Left colon (tissue), 2 donors: ENCODE data around the gene LRRC74A. TPM values are rescaled to one million over a fixed set of nuclear protein-coding genes. Genes with fewer than 3 reads are reported as not detected.

Experiments
- ATAC-seq: fragments of 200-7000 bp; cut with Tn5 transposase; one replicate; pipeline ENCODE4 v1.9.1; 2020; ENCODE audit warnings: mild to moderate bottlenecking, moderate library complexity
- DNase-seq, 2 donors: peaks; one replicate each; pipeline ENCODE4 v3.0.0-alpha.2; 2020
- intact Hi-C, 2 donors: fragments of 100-400 bp; cut with DNase I in 1 of 2; cut with micrococcal nuclease in 1 of 2; formaldehyde crosslinking; loops; one replicate each; pipeline versions ENCODE4 v1.11.2 to v1.14.0; 2022; cut with DNase I, micrococcal nuclease
- total RNA-seq, 2 donors: library from RNA; stranded (reverse); fragmentation: NEBNext Ultra II Directional; extraction: Animal tissue kit (Norgen Biotek cat#: 25700); gene quantifications; one replicate each; pipeline ENCODE4 v1.2.1, GENCODE V29; 2021
- donor health status: DM: no; HTN: no; CAD: no.
- donor health status: DM: yes; HTN: yes; CAD: no.

Gene LRRC74A
- total RNA-seq, 2 donors from 2014 or later, result not detected

- no peak for DNase-seq
- no peak for ATAC-seq
- intact Hi-C loops, result no loop called here
Measured at GRCh38 chr14:76806446-76806845, 19.8 kb upstream of the LRRC74A start.

GRCh38 chr14:76808011-76808410 is 18.2 kb upstream of the LRRC74A start:
- DNase-seq, result no peak
- intact Hi-C loops, result no loop called here
- ATAC-seq, result no peak

DNA sequence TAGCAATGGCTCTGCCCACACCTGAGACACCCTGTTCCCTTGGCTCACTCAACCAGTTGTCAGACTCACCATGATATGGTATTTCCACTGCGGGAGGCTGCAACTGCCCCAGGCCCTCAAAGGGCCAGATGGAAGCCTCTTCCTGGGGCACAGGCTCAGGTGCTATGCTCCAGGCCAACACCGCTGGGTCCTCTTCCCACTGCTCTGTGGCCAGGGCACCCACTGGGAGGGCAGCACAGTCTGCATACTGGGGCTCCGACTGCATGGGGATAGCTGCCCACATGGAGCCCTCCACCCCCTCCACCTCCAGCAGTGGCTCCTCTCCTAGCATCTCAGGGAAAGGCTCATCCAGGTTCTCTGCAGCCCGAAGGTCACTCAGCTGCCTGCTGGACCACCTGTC is 17.2 kb upstream of the LRRC74A start:
- no peak for DNase-seq
- ATAC-seq, result no peak
- intact Hi-C loops, result no loop called here

DNA sequence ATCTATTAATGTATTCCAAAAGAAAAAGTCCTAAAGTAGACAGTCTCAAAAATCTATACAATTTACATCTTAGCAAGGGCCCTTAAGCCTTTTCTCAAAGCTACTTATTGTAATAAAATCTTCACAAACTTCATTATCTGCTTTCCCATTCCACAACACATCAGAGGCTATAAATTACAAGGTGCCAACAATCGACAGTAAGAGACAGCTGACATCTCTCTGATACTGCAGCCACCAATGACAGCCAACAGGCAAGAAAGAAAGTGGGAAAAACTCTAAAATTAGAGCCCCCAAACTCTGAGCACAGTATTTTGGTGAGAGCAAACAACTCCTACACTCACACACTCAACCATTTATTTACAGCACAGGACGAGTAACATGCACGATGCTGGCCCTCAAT is 15.7 kb upstream of the LRRC74A start:
- intact Hi-C loops, result no loop called here

GRCh38 chr14:76810953-76811400 is 15.2 kb upstream of the LRRC74A start:
- no peak for DNase-seq
- ATAC-seq, result peak; percentile 20
- intact Hi-C loops, result no loop called here

More for the DNA sequence above, 15.7 kb upstream of the LRRC74A start:
- DNase-seq (no peak), ATAC-seq (no peak)

- DNase-seq (no peak), ATAC-seq (no peak)
- intact Hi-C loops, result no loop called here
Measured at GRCh38 chr14:76811561-76811960, 14.6 kb upstream of the LRRC74A start.

DNA sequence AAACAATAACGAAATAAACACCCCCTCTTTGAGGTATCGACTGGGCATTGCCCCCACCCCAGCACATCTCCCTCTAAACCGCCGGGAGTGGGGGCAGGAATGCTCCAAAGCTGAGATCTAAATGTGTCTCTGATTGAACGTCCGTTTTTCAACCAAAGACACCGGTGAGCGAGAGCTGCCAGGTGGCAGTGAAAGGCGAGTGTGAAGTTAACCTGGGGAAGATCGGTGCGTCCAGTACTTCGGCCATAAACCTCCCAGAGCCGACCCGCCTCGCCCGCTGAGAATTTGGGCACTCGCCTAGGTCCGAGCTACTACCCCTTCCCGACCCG is 14.2 kb upstream of the LRRC74A start:
- peak; percentile 33 for ATAC-seq
- no peak for DNase-seq
- intact Hi-C loops, result no loop called here

DNA sequence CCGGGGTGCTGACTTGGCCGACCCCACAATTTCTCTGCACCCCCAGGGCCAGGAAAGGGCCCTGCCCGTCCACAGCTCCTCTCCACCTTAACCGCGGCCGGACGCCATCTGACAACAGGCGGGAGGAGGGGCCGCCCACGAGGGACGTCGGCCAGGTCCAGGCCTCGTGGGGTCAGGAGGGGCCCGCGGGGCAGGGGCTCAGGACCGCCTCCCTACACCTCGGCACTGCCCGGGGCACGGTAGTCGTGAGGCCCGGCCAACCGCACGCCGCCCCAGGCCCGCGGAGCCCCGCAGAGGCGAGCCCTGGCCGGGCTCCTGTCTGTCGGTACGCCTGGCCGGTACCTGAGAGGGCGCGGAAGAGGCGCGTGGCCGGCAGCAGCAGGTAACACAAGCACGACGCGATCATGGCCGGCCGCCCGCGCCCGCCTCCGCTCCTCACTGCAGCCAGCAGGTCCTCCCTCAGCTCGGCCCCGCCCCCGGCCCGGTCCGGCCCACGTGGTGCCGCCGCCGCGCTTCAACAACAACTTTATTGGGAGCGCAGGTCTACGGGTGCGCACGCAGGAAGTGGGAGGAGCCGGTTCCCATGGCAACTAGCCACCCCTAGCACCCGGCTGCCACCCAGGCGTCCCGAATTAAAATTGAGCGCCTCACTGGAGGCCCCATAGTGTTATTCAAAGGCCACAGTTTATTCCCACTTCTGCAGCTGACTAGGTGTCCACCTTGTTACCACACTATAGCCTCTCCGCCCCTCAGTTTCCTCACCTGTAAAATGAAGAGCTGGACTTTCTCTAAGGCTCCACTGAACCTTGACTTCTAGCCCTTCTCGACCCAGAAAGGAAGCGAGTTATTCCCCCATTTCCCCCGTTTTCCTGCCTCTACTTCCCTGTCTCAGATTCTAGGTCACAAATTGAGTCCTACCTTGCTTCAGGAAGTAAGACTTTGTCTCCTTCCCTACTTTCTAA is 13.5 kb upstream of the LRRC74A start, which contains the start of gene ANGEL1:
Gene ANGEL1, minus strand, starts transcription at position 461 of the 962 bp plus-strand sequence. Its CDS starts 55 bp downstream, at position 406.
- ATAC-seq (peak; percentile 92), DNase-seq (peak; percentile 95 to 99)
- intact Hi-C loops, result no loop called here

DNA sequence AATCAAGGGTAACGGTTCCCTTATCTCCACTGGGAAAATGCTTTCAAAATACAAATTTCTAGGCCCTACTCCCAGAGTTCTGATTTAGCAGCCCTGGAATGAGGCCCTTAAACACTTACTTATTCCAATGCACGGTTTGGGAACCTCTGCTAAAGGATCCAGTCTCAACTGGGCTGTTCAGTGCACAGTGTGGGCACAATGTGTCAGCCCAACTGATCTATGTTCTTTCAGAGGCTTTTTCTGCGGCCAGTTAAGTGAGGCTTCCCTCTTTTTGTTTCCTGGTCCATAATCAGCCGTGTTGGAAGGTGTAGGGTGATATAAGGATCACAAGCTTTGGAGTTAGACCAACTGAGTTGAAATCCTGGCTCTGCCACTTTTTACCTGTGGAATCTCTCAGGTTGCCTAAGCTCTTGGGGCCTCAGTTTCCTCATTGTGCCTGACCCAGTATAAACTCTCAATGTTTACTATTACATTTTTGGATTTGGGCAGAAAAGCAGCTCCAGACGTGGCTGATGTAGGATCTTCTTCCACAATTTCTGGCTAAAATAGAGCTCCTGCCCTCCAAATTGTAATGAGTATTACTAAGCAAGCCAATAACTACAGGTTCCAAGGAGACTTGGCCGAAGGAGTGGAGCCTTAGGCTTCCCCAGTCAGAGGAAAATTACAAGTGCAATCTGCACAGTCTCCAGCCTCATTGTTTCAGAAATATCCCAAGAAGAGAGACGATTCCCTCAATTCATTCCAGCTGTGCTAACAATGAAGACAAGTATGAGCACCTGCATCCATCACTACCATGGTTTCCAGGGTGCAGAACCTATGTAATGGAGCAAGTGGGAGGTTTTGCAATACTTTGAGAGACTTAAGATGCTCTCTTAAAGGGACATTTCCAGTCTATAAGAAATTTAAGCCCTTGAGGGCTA is 11.2 kb upstream of the LRRC74A start:
- no peak for DNase-seq
- no peak for ATAC-seq
- intact Hi-C loops, result no loop called here

DNA sequence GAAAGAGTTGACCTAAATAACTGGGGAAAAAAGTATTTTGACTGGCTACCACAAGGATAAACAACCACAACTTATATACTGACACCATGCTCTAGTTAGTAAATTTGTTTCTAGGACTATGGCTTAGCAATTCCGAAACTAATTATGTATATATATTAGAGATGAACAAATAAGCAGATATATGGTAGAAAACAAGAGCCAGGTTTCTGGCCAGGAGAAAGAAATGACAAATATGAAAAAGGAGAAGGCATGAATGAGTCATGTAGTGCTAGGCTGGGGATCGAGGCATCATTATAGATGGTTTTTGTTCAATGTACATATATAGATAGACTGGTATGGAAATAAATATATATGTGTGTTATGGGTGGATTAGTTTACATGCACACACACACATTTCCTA is 5.5 kb upstream of the LRRC74A start:
- ATAC-seq (no peak), DNase-seq (no peak)
- intact Hi-C loops, result no loop called here

GRCh38 chr14:76827696-76828296 is 1.6 kb downstream of the LRRC74A start:
- intact Hi-C loops, result no loop called here
- DNase-seq (peak in 1 of 2 donors; percentile 23), ATAC-seq (peak; percentile 76)

DNA sequence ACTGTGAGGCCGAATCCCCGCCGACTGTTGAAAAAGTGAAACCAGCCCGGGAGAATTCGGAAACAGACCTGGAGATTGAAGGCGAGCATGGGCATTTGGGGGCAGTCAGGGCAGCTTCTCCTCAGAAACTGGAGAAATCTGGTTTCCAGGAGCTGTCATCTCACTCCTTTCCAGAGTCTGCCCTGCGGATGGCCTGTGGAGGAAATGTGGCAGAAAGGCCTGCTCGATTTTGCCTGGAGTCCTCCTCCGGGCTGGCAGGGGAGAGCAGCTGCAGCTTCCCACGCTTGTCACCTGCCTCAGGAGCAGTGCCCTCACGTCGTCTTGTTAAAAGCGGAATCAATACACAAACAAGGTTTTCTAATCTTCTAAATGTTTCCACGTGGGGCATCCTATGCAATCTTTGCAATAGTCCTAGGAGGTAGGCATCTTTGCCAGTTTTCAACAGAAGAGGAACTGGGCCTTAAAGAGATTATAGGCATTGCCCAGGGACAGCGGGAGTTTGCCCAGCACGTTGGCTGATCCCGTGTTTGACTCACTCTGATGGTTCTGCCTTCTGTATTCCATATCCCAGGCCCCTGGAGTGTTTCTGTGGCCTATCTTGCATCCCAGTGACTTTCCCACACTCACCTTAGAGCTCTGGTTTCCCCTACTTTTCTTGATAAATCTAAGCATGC is 2.3 kb downstream of the LRRC74A start:
- intact Hi-C loops, result no loop called here
- ATAC-seq, result no peak
- DNase-seq, result no peak

GRCh38 chr14:76829013-76829365 is 2.8 kb downstream of the LRRC74A start:
- no peak for DNase-seq
- ATAC-seq, result no peak
- intact Hi-C loops, result no loop called here

DNA sequence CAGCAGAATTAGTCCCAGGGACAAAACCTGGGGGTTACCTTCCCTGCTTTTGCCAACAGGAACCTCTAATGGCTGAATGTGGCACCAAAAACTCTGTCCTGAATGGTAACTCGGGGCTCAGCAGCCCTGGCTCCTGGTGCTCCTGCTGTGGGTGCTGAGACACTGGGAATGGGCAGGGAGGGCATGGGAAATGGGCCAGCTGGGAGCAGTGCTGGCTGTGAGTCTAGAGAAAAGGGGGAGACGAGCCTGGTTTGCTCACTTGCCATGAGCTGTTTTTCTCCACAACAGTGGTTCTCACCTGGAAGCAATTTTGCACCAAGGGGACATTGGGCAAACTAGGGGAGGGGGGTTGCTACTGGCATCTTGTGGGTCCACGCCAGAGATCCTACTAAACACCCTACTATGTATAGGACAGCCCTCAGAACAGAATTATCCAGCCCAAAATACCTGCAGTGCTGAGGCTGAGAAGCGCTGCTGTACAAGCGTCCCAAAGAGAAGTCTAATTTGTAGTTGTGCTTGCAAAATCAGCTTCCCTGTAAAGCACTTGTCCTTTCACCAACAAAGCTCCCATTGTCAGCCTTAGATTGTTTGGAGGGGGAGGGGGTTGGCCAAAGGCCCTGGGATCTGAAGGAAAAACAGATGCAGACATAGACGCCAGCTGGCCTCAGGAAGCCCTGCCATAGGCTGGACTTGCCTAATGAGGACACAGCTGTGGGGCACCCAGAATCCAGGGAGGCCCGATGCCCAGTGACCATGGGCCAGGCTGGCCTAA is 3.6 kb downstream of the LRRC74A start:
- intact Hi-C loops, result no loop called here
- DNase-seq (peak in 1 of 2 donors; percentile 36), ATAC-seq (peak; percentile 31)

DNA sequence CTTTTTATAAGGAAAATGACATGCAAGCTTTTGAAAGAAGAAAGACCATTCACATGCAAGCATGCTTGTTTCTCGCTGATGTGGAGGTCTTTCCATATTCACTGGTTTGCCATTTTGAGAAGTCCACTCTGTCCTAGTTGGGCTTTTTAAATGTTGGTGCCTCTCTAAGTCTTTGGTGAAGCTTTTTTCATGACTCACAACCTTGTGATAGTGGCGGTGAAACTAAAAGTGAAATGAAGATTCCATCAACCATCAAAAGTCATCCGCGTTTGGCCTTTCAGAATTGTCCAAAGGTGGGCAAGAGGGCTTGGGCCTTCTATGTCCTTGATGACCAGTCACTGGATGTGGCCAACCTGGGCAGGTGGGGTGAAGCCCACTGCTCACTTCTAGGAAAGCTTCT is 4.3 kb downstream of the LRRC74A start:
- intact Hi-C loops, result no loop called here
- ATAC-seq, result no peak

DNA sequence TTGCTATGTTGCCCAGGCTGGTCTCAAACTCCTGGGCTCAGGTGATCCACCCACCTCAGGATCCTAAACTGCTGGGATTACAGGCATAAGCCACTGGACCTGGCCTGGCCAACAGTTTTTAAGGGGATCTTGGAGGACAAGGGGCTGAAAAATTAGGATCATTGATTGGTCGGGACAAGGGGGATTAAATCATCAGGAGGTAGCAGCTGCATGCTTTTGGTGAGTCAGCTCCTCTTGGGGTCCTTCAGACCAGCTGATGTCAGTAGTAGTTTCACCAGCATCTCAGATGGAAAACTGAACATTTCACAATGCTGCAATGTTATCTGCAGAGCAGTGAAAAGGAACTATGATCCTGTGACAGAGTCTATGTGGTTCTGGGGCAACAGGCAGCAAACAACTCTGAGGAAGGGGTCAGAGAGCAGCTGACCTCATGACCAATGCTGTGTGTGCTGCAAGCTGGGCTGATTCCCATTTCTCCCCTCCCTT is 6.3 kb downstream of the LRRC74A start:
- intact Hi-C loops, result no loop called here
- ATAC-seq, result no peak

More for the DNA sequence above, 4.3 kb downstream of the LRRC74A start:
- DNase-seq, result no peak

DNA sequence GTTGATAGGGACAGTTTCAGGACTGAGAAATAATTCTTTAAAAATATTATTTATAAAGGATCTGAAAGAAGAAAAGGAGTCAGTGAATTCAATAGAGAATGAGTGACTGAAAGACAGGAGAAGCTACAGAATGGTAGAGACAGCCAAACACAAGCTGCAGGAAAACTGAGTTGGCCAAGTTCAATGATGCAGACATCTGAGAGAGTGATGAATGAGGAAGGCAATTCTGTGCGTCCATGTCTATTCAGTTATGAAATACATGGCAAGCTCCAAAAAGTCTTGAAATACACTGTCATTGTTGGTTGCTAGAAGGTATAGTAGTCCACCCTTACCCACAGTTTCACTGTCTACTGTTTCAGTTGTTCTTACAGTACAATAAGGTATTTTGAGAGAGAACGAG is 6.8 kb downstream of the LRRC74A start:
- intact Hi-C loops, result no loop called here
- ATAC-seq (no peak), DNase-seq (no peak)

More for the DNA sequence above, 6.3 kb downstream of the LRRC74A start:
- DNase-seq, result no peak

DNA sequence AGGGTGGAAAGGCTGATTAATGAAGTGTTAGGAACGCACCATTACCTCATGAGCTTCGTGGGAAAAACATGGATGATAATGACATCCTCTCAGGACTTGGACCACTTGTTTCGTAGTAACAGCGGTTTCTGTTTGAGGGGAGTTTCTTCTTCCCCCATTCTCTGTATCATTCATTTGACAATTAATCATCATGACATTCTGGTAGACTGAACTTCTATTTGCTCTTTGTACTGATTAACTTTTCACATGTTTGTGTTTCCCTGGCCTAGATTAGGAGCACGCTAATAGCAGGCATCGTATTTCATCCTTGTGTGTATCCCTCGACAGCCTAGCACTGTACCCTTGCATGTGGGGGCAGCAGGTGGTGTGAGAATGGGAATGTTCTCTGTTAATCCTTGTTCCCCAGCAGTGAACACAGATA is 8.0 kb downstream of the LRRC74A start:
- ATAC-seq, result no peak

More for the DNA sequence above, 8.0 kb downstream of the LRRC74A start:
- intact Hi-C loops, result no loop called here
- DNase-seq, result no peak
